Liver (tissue), 9 donors: ENCODE results near the gene DNAJB6. TPM values are rescaled to one million over a fixed set of nuclear protein-coding genes. Genes with fewer than 3 reads are reported as not detected.

Source experiments
- DNase-seq: peaks from one replicate; pipeline ENCODE4 v3.0.0-alpha.2; 2017; ENCODE audit warnings: low spot score
- H3K27ac ChIP-seq, 2 donors: one replicate each; pipeline ENCODE4 v1.7.0; 2013; ENCODE audit warnings: inconsistent platforms in 2 of 2, low read length in 2 of 2, control low read depth in 1 of 2, low read depth in 1 of 2, mild to moderate bottlenecking in 1 of 2
- H3K27me3 ChIP-seq, 4 donors: one replicate each; pipeline versions ENCODE4 v1.6.1 to v1.7.0; 2013; ENCODE audit warnings: low read length in 3 of 4, inconsistent platforms in 1 of 4, mild to moderate bottlenecking in 1 of 4, moderate library complexity in 1 of 4; ENCODE audit not compliant: control insufficient read depth in 4 of 4, insufficient read depth in 4 of 4
- H3K36me3 ChIP-seq, 4 donors: one replicate each; pipeline versions ENCODE4 v1.6.1 to v1.7.0; 2013; ENCODE audit warnings: low read length in 3 of 4, mild to moderate bottlenecking in 3 of 4, low read depth in 1 of 4, moderate library complexity in 1 of 4; ENCODE audit not compliant: control insufficient read depth in 4 of 4, insufficient read depth in 3 of 4
- H3K4me1 ChIP-seq, 4 donors: one replicate each; pipeline versions ENCODE4 v1.6.1 to v1.7.0; 2013; ENCODE audit warnings: low read length in 3 of 4, mild to moderate bottlenecking in 3 of 4, moderate library complexity in 1 of 4; ENCODE audit not compliant: control insufficient read depth in 4 of 4, insufficient read depth in 4 of 4
- H3K4me3 ChIP-seq, 3 donors: one replicate each; pipeline versions ENCODE4 v1.6.1 to v1.7.0; 2013; ENCODE audit warnings: low read length in 3 of 3, control low read depth in 1 of 3, low read depth in 1 of 3, mild to moderate bottlenecking in 1 of 3
- H3K9ac ChIP-seq, 2 donors: one replicate each; pipeline ENCODE4 v1.7.0; 2013; ENCODE audit warnings: low read length in 2 of 2, mild to moderate bottlenecking in 2 of 2, moderate library complexity in 2 of 2, control low read depth in 1 of 2, low read depth in 1 of 2
- H3K9me3 ChIP-seq, 4 donors: one replicate each; pipeline versions ENCODE4 v1.6.1 to v1.7.0; 2013; ENCODE audit warnings: low read length in 3 of 4; ENCODE audit not compliant: control insufficient read depth in 4 of 4
- EGR1 ChIP-seq, 2 donors: IDR thresholded peaks; 2 replicates each; pipeline ENCODE4 v1.6.1; 2016 to 2018; ENCODE audit warnings: antibody characterized with exemption in 2 of 2, low read depth in 2 of 2
- FOXA2 ChIP-seq: IDR thresholded peaks from 2 replicates; pipeline ENCODE4 v1.6.1; 2016; ENCODE audit warnings: antibody characterized with exemption
- JUND ChIP-seq, 2 donors: IDR thresholded peaks; 2 replicates each; pipeline ENCODE4 v1.6.1; 2016; ENCODE audit warnings: antibody characterized with exemption in 2 of 2
- RAD21 ChIP-seq, 2 donors: IDR thresholded peaks; 2 replicates each; pipeline ENCODE4 v1.6.1; 2016; ENCODE audit warnings: antibody characterized with exemption in 2 of 2, mild to moderate bottlenecking in 2 of 2
- RXRA ChIP-seq, 2 donors: IDR thresholded peaks; 2 replicates each; pipeline ENCODE4 v1.6.1; 2017 to 2018; ENCODE audit warnings: antibody characterized with exemption in 2 of 2, mild to moderate bottlenecking in 1 of 2
- SP1 ChIP-seq: IDR thresholded peaks from 2 replicates; pipeline ENCODE4 v1.6.1; 2018; ENCODE audit warnings: antibody characterized with exemption, mild to moderate bottlenecking
- WGBS: extraction: QIAGEN DNeasy Blood & Tissue Kit; methylation state at CpG from one replicate; pipeline ENCODE4 v1.1.7; 2013; 5-methylcytosine and 5-hydroxymethylcytosine counted together
- polyA plus RNA-seq, 2 donors: library from polyadenylated mRNA; stranded (reverse) in 1 of 2; unstranded in 1 of 2; fragments of 200-250 nt in 1 of 2; fragments of >200 nt in 1 of 2; fragmentation: Nextera tagmentation in 1 of 2; extraction: Ambion mirVana in 1 of 2; gene quantifications; one replicate each; pipeline versions ENCODE4 v1.2.1 to v1.2.3, GENCODE V29; 2013 to 2015
- total RNA-seq, 2 donors: library from RNA; depleted of rRNA; stranded (reverse); fragments of >200 nt; gene quantifications; one replicate each; pipeline ENCODE4 v1.2.3, GENCODE V29; 2014
- TF ChIP-seq, protein P1 (sequence below): IDR thresholded peaks from 2 replicates; pipeline ENCODE4 v1.6.1; 2016; ENCODE audit warnings: antibody characterized with exemption
- TF ChIP-seq, protein P2 (sequence below): IDR thresholded peaks from 2 replicates; pipeline ENCODE4 v1.6.1; 2016; ENCODE audit warnings: antibody characterized with exemption
- TF ChIP-seq, protein P3 (sequence below): fragments of 150-350 bp; IDR thresholded peaks from 2 replicates; pipeline ENCODE4 v1.5.1; 2017; ENCODE audit warnings: improper control_type of control experiment, low read depth, low read length; ENCODE audit not compliant: missing input control
- TF ChIP-seq, protein P4 (sequence below): IDR thresholded peaks from 2 replicates; pipeline ENCODE4 v1.6.1; 2016; ENCODE audit warnings: antibody characterized with exemption
- donor health status: healthy.
- donor health status: healthy.
- donor health status: healthy.
- donor health status: healthy.
- donor health status: healthy.

Gene DNAJB6
- total and polyA plus RNA-seq, 4 donors = 26.5 to 46.6 (median 42.4) TPM

DNA sequence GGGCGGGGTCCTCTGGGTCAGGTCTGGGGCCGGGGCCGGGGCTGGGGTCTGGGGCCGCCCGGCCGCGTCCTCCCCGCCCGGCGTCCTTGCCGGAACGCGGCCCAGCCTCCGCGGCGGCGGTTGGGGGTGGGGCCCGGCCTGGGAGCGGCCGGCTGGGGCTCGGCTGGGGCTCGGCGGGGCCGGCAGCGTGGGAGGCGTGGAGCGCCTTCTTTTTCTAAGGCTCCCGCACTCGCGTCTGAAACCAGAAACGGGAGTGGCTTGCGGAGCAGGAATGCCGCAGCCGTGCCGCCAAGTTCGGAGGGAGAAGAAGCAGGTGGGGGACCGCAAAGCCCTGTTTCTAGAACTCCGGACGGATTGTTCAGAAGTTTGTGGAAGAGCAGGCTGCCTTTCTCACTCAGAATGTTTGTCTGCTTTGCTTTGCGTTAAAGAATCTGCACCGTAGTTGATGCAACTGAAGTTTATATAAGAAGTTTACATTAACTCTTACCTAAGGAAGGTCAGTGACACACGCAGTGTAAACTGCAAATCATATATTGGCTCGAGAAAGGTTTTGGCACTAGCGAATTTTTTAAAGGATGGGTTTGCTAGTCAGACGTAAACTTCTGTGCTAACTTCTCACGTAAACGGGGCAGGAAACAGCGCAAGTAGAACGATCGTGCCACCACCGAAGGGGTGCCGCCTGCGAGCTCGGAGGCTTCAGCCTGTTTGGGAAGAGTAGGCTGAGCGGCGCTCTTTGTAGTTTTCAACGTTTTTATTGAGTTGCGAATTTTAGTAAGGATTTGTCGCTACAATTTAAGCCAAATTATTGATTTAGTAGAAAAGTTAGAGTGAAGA, 729 bp downstream of the DNAJB6 start:
- peaks cover 7 to 32% (median 16%) of the 10 kb centered on the region in 4 donors for H3K4me1 ChIP-seq
- peak; percentile 79 for DNase-seq

DNA sequence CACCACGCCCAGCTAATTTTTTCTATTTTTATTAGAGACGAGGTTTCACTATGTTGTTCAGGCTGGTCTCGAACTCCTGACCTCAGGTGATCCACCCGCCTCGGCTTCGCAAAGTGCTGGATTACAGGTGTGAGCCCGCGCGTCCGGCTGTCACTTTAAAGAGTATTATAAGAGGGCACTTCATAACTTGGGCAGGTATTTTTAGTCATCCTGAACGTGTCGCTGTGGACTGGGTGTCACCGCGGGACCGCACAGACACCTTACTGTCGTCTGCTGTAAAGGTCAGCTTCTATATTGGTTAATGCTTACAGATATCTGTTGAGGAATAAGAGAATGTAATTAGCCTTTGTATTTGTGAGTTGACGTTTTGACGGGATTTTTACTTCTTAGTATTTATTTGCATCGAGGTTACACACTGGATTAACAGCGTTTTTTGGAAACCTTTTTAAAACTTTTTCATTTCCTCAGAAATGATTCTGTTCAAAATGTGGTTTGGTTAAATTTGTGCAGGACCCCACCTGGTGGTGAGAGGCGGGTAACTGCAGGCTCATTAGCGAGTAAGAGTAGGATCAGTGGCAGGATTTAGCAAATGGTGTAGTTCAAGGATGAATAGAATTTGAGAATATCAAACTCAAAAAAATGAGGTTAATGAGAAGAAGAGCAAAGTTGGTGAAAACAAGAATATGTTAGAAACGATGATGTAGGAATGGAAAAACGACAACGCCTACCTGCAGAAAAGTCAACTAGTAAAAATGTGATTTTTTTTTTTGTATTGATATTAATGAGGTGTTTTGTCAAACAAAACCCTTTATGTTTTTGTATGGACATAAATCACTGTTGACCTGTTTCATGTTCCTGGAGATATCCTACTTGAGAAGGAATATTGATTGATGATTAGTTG, 3.2 kb downstream of the DNAJB6 start:
- peaks cover 7 to 32% (median 16%) of the 10 kb centered on the region in 4 donors for H3K4me1 ChIP-seq
- no peak overlapping the region for H3K4me3 ChIP-seq
- 58% methylated on average over 25 of the region's 25 CpGs for WGBS
- TF ChIP-seq, protein P1, sequence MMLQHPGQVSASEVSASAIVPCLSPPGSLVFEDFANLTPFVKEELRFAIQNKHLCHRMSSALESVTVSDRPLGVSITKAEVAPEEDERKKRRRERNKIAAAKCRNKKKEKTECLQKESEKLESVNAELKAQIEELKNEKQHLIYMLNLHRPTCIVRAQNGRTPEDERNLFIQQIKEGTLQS = no peak
- TF ChIP-seq, protein P2, sequence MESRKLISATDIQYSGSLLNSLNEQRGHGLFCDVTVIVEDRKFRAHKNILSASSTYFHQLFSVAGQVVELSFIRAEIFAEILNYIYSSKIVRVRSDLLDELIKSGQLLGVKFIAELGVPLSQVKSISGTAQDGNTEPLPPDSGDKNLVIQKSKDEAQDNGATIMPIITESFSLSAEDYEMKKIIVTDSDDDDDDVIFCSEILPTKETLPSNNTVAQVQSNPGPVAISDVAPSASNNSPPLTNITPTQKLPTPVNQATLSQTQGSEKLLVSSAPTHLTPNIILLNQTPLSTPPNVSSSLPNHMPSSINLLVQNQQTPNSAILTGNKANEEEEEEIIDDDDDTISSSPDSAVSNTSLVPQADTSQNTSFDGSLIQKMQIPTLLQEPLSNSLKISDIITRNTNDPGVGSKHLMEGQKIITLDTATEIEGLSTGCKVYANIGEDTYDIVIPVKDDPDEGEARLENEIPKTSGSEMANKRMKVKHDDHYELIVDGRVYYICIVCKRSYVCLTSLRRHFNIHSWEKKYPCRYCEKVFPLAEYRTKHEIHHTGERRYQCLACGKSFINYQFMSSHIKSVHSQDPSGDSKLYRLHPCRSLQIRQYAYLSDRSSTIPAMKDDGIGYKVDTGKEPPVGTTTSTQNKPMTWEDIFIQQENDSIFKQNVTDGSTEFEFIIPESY = no peak
- peak; percentile 73 to 80 for TF ChIP-seq RAD21 (IDR thresholded peaks at IDR 0.05)
- TF ChIP-seq, protein P3, sequence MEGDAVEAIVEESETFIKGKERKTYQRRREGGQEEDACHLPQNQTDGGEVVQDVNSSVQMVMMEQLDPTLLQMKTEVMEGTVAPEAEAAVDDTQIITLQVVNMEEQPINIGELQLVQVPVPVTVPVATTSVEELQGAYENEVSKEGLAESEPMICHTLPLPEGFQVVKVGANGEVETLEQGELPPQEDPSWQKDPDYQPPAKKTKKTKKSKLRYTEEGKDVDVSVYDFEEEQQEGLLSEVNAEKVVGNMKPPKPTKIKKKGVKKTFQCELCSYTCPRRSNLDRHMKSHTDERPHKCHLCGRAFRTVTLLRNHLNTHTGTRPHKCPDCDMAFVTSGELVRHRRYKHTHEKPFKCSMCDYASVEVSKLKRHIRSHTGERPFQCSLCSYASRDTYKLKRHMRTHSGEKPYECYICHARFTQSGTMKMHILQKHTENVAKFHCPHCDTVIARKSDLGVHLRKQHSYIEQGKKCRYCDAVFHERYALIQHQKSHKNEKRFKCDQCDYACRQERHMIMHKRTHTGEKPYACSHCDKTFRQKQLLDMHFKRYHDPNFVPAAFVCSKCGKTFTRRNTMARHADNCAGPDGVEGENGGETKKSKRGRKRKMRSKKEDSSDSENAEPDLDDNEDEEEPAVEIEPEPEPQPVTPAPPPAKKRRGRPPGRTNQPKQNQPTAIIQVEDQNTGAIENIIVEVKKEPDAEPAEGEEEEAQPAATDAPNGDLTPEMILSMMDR = peak; percentile 80
- no peak for TF ChIP-seq SP1
- TF ChIP-seq JUND (IDR thresholded peaks at IDR 0.05) = no peak
- DNase-seq = peak; percentile 64
- no peaks in the 10 kb centered on the region for H3K27me3 ChIP-seq
- no peaks in the 10 kb centered on the region for H3K36me3 ChIP-seq
- peak overlapping the region in 1 of 2 donors; percentile 21 for H3K9ac ChIP-seq
- H3K27ac ChIP-seq = no peak overlapping the region
- H3K9me3 ChIP-seq = no peaks in the 10 kb centered on the region

More for the DNA sequence above, 729 bp downstream of the DNAJB6 start:
- Histone ChIP-seq H3K27me3 (no peaks in the 10 kb centered on the region), H3K4me3 (peak overlapping the region; percentile 69 to 96 (median 95)), H3K36me3 (no peaks in the 10 kb centered on the region), H3K27ac (peak overlapping the region; percentile 89 to 90), H3K9ac (peak overlapping the region; percentile 86 to 98), H3K9me3 (no peaks in the 10 kb centered on the region)
- TF ChIP-seq, protein P2 = no peak
- TF ChIP-seq FOXA2 = no peak
- TF ChIP-seq, protein P4, sequence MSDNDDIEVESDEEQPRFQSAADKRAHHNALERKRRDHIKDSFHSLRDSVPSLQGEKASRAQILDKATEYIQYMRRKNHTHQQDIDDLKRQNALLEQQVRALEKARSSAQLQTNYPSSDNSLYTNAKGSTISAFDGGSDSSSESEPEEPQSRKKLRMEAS = no peak
- TF ChIP-seq EGR1 (IDR thresholded peaks at IDR 0.05; ENCODE audit: low read depth in 2 of 2) = no peak
- TF ChIP-seq RXRA (IDR thresholded peaks at IDR 0.05) = peak in 1 of 2 donors; percentile 5
- under 1% methylated on average over 59 of the region's 59 CpGs for WGBS
